Measurements from ENCODE around the gene ABHD8.

DNA sequence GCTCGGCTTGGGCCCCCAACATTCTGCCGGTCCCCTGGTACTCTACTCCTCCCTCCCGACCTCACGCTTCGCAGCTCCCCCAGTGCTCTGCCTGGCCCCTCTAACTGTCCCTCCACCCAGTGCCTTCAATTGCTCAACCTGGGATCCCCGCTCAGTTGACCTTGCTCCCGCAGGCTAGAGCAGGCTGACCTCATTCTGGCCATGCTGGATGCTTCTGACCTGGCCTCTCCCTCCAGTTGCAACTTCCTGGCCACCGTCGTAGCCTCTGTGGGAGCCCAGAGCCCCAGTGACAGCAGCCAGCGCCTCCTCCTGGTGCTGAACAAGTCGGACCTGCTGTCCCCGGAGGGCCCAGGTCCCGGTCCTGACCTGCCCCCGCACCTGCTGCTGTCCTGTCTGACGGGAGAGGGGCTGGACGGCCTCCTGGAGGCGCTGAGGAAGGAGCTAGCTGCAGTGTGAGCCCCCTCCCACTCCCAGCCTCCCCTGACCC lies 37.7 kb upstream of the ABHD8 start:
- TF ChIP-seq EZH2 (IDR thresholded peaks at IDR 0.05; ENCODE audit: low read length, missing control alignments), result no peak
- TF ChIP-seq, protein P1, sequence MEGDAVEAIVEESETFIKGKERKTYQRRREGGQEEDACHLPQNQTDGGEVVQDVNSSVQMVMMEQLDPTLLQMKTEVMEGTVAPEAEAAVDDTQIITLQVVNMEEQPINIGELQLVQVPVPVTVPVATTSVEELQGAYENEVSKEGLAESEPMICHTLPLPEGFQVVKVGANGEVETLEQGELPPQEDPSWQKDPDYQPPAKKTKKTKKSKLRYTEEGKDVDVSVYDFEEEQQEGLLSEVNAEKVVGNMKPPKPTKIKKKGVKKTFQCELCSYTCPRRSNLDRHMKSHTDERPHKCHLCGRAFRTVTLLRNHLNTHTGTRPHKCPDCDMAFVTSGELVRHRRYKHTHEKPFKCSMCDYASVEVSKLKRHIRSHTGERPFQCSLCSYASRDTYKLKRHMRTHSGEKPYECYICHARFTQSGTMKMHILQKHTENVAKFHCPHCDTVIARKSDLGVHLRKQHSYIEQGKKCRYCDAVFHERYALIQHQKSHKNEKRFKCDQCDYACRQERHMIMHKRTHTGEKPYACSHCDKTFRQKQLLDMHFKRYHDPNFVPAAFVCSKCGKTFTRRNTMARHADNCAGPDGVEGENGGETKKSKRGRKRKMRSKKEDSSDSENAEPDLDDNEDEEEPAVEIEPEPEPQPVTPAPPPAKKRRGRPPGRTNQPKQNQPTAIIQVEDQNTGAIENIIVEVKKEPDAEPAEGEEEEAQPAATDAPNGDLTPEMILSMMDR (conservative IDR thresholded peaks at IDR 0.05 in 1 of 2, IDR thresholded peaks at IDR 0.05 in 1 of 2; ENCODE audit: low read depth in 1 of 2, low read length in 2 of 2), result no peak
